IMR-90 (cell line): Measurements from ENCODE around the gene ITLN1. TPM values are rescaled to one million over a fixed set of nuclear protein-coding genes. Genes with fewer than 3 reads are reported as not detected.

Experiments
- ATAC-seq: fragments of 200-7000 bp; cut with Tn5 transposase; 2 replicates; pipeline ENCODE4 v1.9.1; 2020; ENCODE audit warnings: low read depth, mild to moderate bottlenecking, moderate library complexity
- BruUV-seq: library from RNA; stranded (reverse); fragments of 400-500 nt; replicated peaks from 2 replicates; lab custom pipeline; 2021; lab: Mats Ljungman, UMichigan
- CTCF ChIA-PET: fragments of 300-600 bp; formaldehyde crosslinking; extraction: SDS; loops from one replicate; lab custom pipeline; 2021; ENCODE audit warnings: antibody characterized with exemption; lab: Yijun Ruan, JAX
- POLR2A ChIA-PET: fragments of 300-600 bp; sonication (Branson Sonifier 250); formaldehyde crosslinking; loops from one replicate; lab custom pipeline; 2022; ENCODE audit warnings: antibody characterized with exemption; ENCODE audit not compliant: unreplicated experiment; lab: Charles Lee
- DNase-seq: peaks from one replicate; pipeline ENCODE4 v3.0.0; 2013
- H2AFZ ChIP-seq: replicated peaks from 2 replicates; pipeline ENCODE3; 2013; ENCODE audit warnings: low read length, mild to moderate bottlenecking; ENCODE audit not compliant: poor library complexity
- H2AK5ac ChIP-seq: 2 replicates; pipeline ENCODE4 v1.6.1; 2013; ENCODE audit warnings: low read depth, low read length, inconsistent platforms
- H2AK9ac ChIP-seq: replicated peaks from 2 replicates; pipeline ENCODE3; 2013; ENCODE audit warnings: mild to moderate bottlenecking, low read depth, low read length, moderate library complexity; ENCODE audit not compliant: poor library complexity
- H2BK120ac ChIP-seq: 2 replicates; pipeline ENCODE4 v1.6.1; 2013; ENCODE audit warnings: low read depth, low read length, inconsistent platforms
- H2BK15ac ChIP-seq: 3 replicates; pipeline ENCODE4 v1.6.1; 2013; ENCODE audit warnings: low read depth, low read length, inconsistent platforms
- H2BK20ac ChIP-seq: 2 replicates; pipeline ENCODE4 v1.6.1; 2013; ENCODE audit warnings: low read depth, mild to moderate bottlenecking, inconsistent platforms, low read length, moderate library complexity
- H2BK5ac ChIP-seq: 2 replicates; pipeline ENCODE4 v1.6.1; 2013; ENCODE audit warnings: mild to moderate bottlenecking, low read depth, low read length, inconsistent platforms; ENCODE audit not compliant: poor library complexity, severe bottlenecking
- H3K14ac ChIP-seq: replicated peaks from 2 replicates; pipeline ENCODE4 v1.6.1; 2013; ENCODE audit warnings: low read depth, low read length, inconsistent platforms
- H3K18ac ChIP-seq: 2 replicates; pipeline ENCODE4 v1.6.1; 2013; ENCODE audit warnings: low read depth, low read length, control low read depth
- H3K23ac ChIP-seq: 2 replicates; pipeline ENCODE4 v1.6.1; 2013; ENCODE audit warnings: low read depth, low read length, inconsistent platforms
- H3K27ac ChIP-seq: 2 replicates; pipeline ENCODE4 v1.5.1; 2013; ENCODE audit warnings: mild to moderate bottlenecking, control low read depth, low read length; ENCODE audit not compliant: insufficient read depth
- H3K27me3 ChIP-seq: 2 replicates; pipeline ENCODE4 v1.6.1; 2013; ENCODE audit warnings: low read length; ENCODE audit not compliant: control insufficient read depth, insufficient read depth
- H3K36me3 ChIP-seq: 2 replicates; pipeline ENCODE4 v1.6.1; 2013; ENCODE audit warnings: low read length, mixed read lengths; ENCODE audit not compliant: control insufficient read depth, insufficient read depth
- H3K4ac ChIP-seq: 2 replicates; pipeline ENCODE4 v1.6.1; 2013; ENCODE audit warnings: low read depth, low read length, inconsistent platforms
- H3K4me1 ChIP-seq: 2 replicates; pipeline ENCODE4 v1.6.1; 2013; ENCODE audit warnings: low read length, mixed read lengths; ENCODE audit not compliant: control insufficient read depth, insufficient read depth
- H3K4me2 ChIP-seq: 2 replicates; pipeline ENCODE4 v1.6.1; 2013; ENCODE audit warnings: low read depth, mild to moderate bottlenecking, control low read depth, low read length, moderate library complexity
- H3K4me3 ChIP-seq: 2 replicates; pipeline ENCODE4 v1.5.1; 2013; ENCODE audit warnings: low read depth, mild to moderate bottlenecking, control low read depth, low read length, moderate library complexity; ENCODE audit not compliant: insufficient read depth
- H3K56ac ChIP-seq: 2 replicates; pipeline ENCODE4 v1.6.1; 2013; ENCODE audit warnings: low read length, inconsistent platforms; ENCODE audit not compliant: insufficient read depth; ENCODE audit errors: extremely low read depth
- H3K79me1 ChIP-seq, 2 experiments: 2 replicates each; pipeline ENCODE4 v1.6.1; 2013; ENCODE audit warnings: low read length in 2 of 2, inconsistent platforms in 1 of 2, low read depth in 1 of 2
- H3K9ac ChIP-seq: 2 replicates; pipeline ENCODE4 v1.6.1; 2013; ENCODE audit warnings: low read depth, low read length, control low read depth
- H3K9me1 ChIP-seq: 2 replicates; pipeline ENCODE4 v1.6.1; 2013; ENCODE audit warnings: low read length, inconsistent platforms; ENCODE audit not compliant: insufficient read depth
- H3K9me3 ChIP-seq: 2 replicates; pipeline ENCODE4 v1.6.1; 2013; ENCODE audit warnings: low read length; ENCODE audit not compliant: control insufficient read depth, insufficient read depth
- H4K20me1 ChIP-seq: 2 replicates; pipeline ENCODE4 v1.6.1; 2013; ENCODE audit warnings: low read length, inconsistent platforms; ENCODE audit not compliant: insufficient read depth
- H4K5ac ChIP-seq: 2 replicates; pipeline ENCODE4 v1.6.1; 2013; ENCODE audit warnings: mild to moderate bottlenecking, low read depth, low read length, control low read depth
- H4K8ac ChIP-seq, 2 experiments: 2 replicates each; pipeline ENCODE4 v1.6.1; 2013; ENCODE audit warnings: low read depth in 2 of 2, low read length in 2 of 2, control low read depth in 1 of 2, inconsistent platforms in 1 of 2
- H4K91ac ChIP-seq: 2 replicates; pipeline ENCODE4 v1.6.1; 2013; ENCODE audit warnings: low read depth, low read length, inconsistent platforms; ENCODE audit not compliant: insufficient read depth
- BHLHE40 ChIP-seq: fragments of 150-350 bp; IDR thresholded peaks from 2 replicates; pipeline ENCODE4 v1.6.1; 2016; ENCODE audit warnings: mild to moderate bottlenecking, low read depth, low read length
- CEBPB ChIP-seq: IDR thresholded peaks from 2 replicates; pipeline ENCODE4 v1.6.1; 2012; ENCODE audit warnings: low read depth, low read length, improper control_type of control experiment
- CHD1 ChIP-seq: IDR thresholded peaks from 2 replicates; pipeline ENCODE4 v1.6.1; 2012; ENCODE audit warnings: low read depth, low read length, improper control_type of control experiment
- FOS ChIP-seq: fragments of 150-350 bp; IDR thresholded peaks from 2 replicates; pipeline ENCODE4 v1.6.1; 2016; ENCODE audit warnings: low read depth, low read length
- MAFK ChIP-seq: IDR thresholded peaks from 2 replicates; pipeline ENCODE4 v1.6.1; 2012; ENCODE audit warnings: low read depth, low read length, improper control_type of control experiment
- MXI1 ChIP-seq: IDR thresholded peaks from 2 replicates; pipeline ENCODE4 v1.6.1; 2012; ENCODE audit warnings: low read depth, mild to moderate bottlenecking, low read length, moderate library complexity, borderline replicate concordance
- NFE2L2 ChIP-seq: fragments of 150-350 bp; IDR thresholded peaks from 2 replicates; pipeline ENCODE4 v1.6.1; 2016; ENCODE audit warnings: low read depth, mild to moderate bottlenecking, low read length
- POLR2A ChIP-seq: IDR thresholded peaks from 2 replicates; pipeline ENCODE4 v1.6.1; 2012; ENCODE audit warnings: mild to moderate bottlenecking, low read depth, low read length
- RAD21 ChIP-seq: IDR thresholded peaks from 2 replicates; pipeline ENCODE4 v1.6.1; 2012; ENCODE audit warnings: low read length, improper control_type of control experiment
- RCOR1 ChIP-seq: IDR thresholded peaks from 2 replicates; pipeline ENCODE4 v1.6.1; 2012; ENCODE audit warnings: mild to moderate bottlenecking, low read length, improper control_type of control experiment; ENCODE audit not compliant: insufficient replicate concordance
- RFX5 ChIP-seq: IDR thresholded peaks from 2 replicates; pipeline ENCODE4 v1.8.0; 2012; ENCODE audit warnings: low read depth, mild to moderate bottlenecking, low read length, moderate library complexity
- SMC3 ChIP-seq: fragments of 150-350 bp; IDR thresholded peaks from 2 replicates; pipeline ENCODE4 v1.6.1; 2016; ENCODE audit warnings: low read depth, mild to moderate bottlenecking, antibody characterized with exemption, low read length, moderate library complexity
- WGBS, 2 experiments: methylation state at CpG; one replicate each; pipeline versions ENCODE4 v1.1.5 to v1.1.7; 2013; ENCODE audit warnings: missing lambda C conversion rate in 2 of 2; ENCODE audit not compliant: insufficient read length in 1 of 2; ENCODE audit errors: extremely low coverage in 2 of 2; 5-methylcytosine and 5-hydroxymethylcytosine counted together
- dilution Hi-C: fragments of 300-500 bp; cut with HindIII; formaldehyde crosslinking; loops from one replicate; pipeline ENCODE4 v1.14.3; 2018; ENCODE audit warnings: low sequenced_read_pairs; ENCODE audit not compliant: unreplicated experiment
- in situ Hi-C: fragments of 300-500 bp; cut with MboI; formaldehyde crosslinking; loops from 3 replicates; pipeline ENCODE4 v1.14.3; 2019; ENCODE audit warnings: low sequenced_read_pairs, inconsistent platforms, mixed read lengths
- intact Hi-C: fragments of 100-400 bp; cut with micrococcal nuclease; formaldehyde crosslinking; loops from 2 replicates; pipeline ENCODE4 v1.10.0; 2022
- polyA plus RNA-seq, 3 experiments: library from polyadenylated mRNA; depleted of rRNA; stranded (reverse); fragments of >200 nt; gene quantifications; 2 replicates each; pipeline ENCODE4 v1.2.3, GENCODE V29; 2012; ENCODE audit warnings: low replicate concordance in 1 of 3
- total RNA-seq: library from RNA; depleted of rRNA; stranded (reverse); fragments of >200 nt; gene quantifications from 2 replicates; pipeline ENCODE4 v1.2.3, GENCODE V29; 2012
- TF ChIP-seq, protein P1 (sequence below): conservative IDR thresholded peaks from 2 replicates; pipeline ENCODE4 v1.5.1; 2012; ENCODE audit warnings: mild to moderate bottlenecking, low read depth, low read length, improper control_type of control experiment
- TF ChIP-seq, protein P2 (sequence below): fragments of 150-350 bp; IDR thresholded peaks from 2 replicates; pipeline ENCODE4 v1.6.1; 2017; ENCODE audit warnings: mild to moderate bottlenecking, antibody characterized with exemption, low read length, low read depth
- TF ChIP-seq, protein P3 (sequence below): fragments of 150-350 bp; IDR thresholded peaks from 2 replicates; pipeline ENCODE4 v1.6.1; 2016; ENCODE audit warnings: low read depth, mild to moderate bottlenecking, low read length, moderate library complexity, borderline replicate concordance

The ITLN1 gene
- total and polyA plus RNA-seq, 2 of the 4 experiments (the other 2 are of a cell fraction): not detected

DNA sequence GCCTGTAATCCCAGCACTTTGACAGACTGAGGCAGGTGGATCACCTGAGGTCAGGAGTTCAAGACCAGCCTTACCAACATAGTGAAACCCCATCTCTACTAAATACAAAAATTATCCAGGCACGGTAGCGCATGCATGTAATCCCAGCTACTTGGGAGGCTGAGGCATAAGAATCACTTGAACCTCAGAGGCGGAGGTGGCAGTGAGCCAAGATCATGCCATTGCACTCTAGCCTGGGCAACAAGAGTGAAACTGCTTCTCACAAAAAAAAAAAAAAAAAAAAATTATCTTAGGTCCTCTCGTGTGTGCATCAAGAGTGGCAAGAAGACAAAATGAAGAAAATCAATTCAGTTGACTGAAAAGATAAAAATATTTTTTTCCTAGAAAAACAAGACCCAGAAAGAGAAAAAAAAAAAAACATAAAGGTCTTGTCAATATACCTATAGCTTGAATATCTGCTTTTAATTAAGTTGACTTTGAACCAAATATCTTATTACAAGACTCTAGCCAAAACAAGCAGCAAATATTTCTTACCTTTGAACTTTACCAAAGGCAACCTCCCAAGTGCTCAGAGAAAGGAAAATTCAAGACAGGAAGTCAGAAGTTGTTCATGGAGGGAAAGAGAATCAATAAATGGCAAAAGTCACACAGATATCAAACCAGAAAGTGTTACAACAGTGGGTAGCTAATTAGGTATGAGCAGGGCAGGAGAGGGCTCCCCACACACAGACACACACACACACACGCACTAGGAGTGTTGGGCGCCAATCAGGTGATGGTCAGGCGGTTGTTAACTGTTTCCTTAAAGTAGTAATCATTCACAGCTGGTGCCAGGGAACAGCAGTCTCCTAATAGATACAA is 40.0 kb upstream of the ITLN1 start:
- dilution Hi-C loops: no loop called here
- Histone ChIP-seq H4K20me1 (no peaks in the 10 kb centered on the region), H2AK5ac (no peak overlapping the region), H3K18ac (no peak overlapping the region), H3K56ac (no peak overlapping the region), H3K4me2 (no peak overlapping the region), H3K79me1 (no peaks in the 10 kb centered on the region), H3K23ac (no peak overlapping the region), H3K9ac (no peak overlapping the region), H4K8ac (no peak overlapping the region), H4K5ac (no peak overlapping the region), H3K4ac (no peak overlapping the region), H2BK15ac (no peak overlapping the region), H2BK120ac (no peak overlapping the region), H2BK5ac (no peak overlapping the region), H3K4me3 (no peak overlapping the region), H3K27ac (no peak overlapping the region), H3K9me1 (no peaks in the 10 kb centered on the region), H4K91ac (no peak overlapping the region), H3K9me3 (no peaks in the 10 kb centered on the region), H3K36me3 (no peaks in the 10 kb centered on the region), H3K4me1 (no peaks in the 10 kb centered on the region), H2AFZ (no peak overlapping the region), H2BK20ac (no peak overlapping the region), H2AK9ac (no peak overlapping the region), H3K27me3 (no peaks in the 10 kb centered on the region), H3K14ac (no peak overlapping the region)
- BruUV-seq: no TSS peak
- DNase-seq (no peak), ATAC-seq (no peak)
- POLR2A ChIA-PET: no interaction called here
- intact Hi-C loops: no loop called here
- CTCF ChIA-PET: no interaction called here
- in situ Hi-C loops: no loop called here
- no CpG with 5 or more reads among the region's 7 CpGs for WGBS, 2 experiments
- TF ChIP-seq SMC3 (no peak), FOS (no peak), MAFK (no peak), MXI1 (no peak), NFE2L2 (no peak), BHLHE40 (no peak), RFX5 (no peak), RCOR1 (no peak), CHD1 (no peak), CEBPB (no peak), RAD21 (no peak), POLR2A (no peak)
- TF ChIP-seq, protein P1, sequence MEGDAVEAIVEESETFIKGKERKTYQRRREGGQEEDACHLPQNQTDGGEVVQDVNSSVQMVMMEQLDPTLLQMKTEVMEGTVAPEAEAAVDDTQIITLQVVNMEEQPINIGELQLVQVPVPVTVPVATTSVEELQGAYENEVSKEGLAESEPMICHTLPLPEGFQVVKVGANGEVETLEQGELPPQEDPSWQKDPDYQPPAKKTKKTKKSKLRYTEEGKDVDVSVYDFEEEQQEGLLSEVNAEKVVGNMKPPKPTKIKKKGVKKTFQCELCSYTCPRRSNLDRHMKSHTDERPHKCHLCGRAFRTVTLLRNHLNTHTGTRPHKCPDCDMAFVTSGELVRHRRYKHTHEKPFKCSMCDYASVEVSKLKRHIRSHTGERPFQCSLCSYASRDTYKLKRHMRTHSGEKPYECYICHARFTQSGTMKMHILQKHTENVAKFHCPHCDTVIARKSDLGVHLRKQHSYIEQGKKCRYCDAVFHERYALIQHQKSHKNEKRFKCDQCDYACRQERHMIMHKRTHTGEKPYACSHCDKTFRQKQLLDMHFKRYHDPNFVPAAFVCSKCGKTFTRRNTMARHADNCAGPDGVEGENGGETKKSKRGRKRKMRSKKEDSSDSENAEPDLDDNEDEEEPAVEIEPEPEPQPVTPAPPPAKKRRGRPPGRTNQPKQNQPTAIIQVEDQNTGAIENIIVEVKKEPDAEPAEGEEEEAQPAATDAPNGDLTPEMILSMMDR: no peak
- TF ChIP-seq, protein P2, sequence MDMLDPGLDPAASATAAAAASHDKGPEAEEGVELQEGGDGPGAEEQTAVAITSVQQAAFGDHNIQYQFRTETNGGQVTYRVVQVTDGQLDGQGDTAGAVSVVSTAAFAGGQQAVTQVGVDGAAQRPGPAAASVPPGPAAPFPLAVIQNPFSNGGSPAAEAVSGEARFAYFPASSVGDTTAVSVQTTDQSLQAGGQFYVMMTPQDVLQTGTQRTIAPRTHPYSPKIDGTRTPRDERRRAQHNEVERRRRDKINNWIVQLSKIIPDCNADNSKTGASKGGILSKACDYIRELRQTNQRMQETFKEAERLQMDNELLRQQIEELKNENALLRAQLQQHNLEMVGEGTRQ: no peak
- TF ChIP-seq, protein P3, sequence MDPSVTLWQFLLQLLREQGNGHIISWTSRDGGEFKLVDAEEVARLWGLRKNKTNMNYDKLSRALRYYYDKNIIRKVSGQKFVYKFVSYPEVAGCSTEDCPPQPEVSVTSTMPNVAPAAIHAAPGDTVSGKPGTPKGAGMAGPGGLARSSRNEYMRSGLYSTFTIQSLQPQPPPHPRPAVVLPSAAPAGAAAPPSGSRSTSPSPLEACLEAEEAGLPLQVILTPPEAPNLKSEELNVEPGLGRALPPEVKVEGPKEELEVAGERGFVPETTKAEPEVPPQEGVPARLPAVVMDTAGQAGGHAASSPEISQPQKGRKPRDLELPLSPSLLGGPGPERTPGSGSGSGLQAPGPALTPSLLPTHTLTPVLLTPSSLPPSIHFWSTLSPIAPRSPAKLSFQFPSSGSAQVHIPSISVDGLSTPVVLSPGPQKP: no peak
